ENCODE data around the gene CELF1. TPM values are rescaled to one million over a fixed set of nuclear protein-coding genes. Genes with fewer than 3 reads are reported as not detected.

The CELF1 gene
- total RNA-seq, 2 experiments from 2014 or later = 103 to 111 TPM

DNA sequence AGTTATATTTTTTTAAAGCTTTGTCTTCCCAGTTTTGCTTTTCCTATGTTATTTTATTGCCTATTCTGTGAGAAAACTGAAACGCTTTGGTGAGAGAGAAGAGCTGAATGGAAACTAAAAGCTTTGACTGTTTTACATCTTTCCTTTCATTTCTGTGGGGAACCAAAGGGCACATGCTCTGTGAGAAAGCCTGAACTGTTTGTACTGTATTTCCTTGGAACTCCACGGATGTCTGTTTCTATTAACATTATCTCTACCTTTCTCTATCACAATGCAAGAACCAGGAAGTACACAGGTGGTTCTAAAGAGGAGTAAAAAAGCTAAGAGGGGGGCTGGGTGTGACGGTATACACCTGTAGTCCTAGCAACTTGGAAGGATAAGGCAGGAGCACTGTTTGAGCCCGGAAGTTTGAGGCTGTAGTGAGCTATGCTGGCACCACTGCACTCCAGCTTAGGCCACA is 43.8 kb downstream of the CELF1 start:
- Histone ChIP-seq H3K4me3 (ENCODE audit: low read length) (no peak overlapping the region), H3K27ac (ENCODE audit: low read depth in 1 of 2, low read length in 2 of 2) (peak overlapping the region; percentile 9 to 29), H3K4me1 (ENCODE audit: insufficient read depth, low read length) (peaks cover 55% of the 10 kb centered on the region), H3K27me3 (ENCODE audit: control insufficient read depth in 1 of 2, insufficient read depth in 2 of 2, low read length in 2 of 2) (no peaks in the 10 kb centered on the region), H3K36me3 (ENCODE audit: insufficient read depth, low read length) (peaks cover 5% of the 10 kb centered on the region), H3K9me3 (ENCODE audit: control insufficient read depth in 1 of 2, insufficient read depth in 1 of 2, low read length in 2 of 2) (no peaks in the 10 kb centered on the region)
- intact Hi-C loops (cut with DNase I, micrococcal nuclease) = loop anchor here in 1 of 2 experiments (5.0 kb wide), 1 partner anchor 43 kb away; the partner anchor contains the start of gene CELF1
- ChIA-PET POLR2A (no interaction called here), CTCF (interaction anchor here (1.2 to 2.8 kb wide), 2 partner anchors 45 to 56 kb away, joined by 3 to 11 read pairs; partner anchors contain the start of genes CELF1 and PTPMT1)
- TF ChIP-seq, protein P1, sequence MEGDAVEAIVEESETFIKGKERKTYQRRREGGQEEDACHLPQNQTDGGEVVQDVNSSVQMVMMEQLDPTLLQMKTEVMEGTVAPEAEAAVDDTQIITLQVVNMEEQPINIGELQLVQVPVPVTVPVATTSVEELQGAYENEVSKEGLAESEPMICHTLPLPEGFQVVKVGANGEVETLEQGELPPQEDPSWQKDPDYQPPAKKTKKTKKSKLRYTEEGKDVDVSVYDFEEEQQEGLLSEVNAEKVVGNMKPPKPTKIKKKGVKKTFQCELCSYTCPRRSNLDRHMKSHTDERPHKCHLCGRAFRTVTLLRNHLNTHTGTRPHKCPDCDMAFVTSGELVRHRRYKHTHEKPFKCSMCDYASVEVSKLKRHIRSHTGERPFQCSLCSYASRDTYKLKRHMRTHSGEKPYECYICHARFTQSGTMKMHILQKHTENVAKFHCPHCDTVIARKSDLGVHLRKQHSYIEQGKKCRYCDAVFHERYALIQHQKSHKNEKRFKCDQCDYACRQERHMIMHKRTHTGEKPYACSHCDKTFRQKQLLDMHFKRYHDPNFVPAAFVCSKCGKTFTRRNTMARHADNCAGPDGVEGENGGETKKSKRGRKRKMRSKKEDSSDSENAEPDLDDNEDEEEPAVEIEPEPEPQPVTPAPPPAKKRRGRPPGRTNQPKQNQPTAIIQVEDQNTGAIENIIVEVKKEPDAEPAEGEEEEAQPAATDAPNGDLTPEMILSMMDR (IDR thresholded peaks at IDR 0.05) = no peak
- ATAC-seq (ENCODE audit: poor library complexity) = peak; percentile 64
- Mint-ChIP-seq H3K27ac (peak overlapping the region; percentile 78), H3K27me3 (no peaks in the 10 kb centered on the region), H3K9me3 (no peaks in the 10 kb centered on the region), H3K36me3 (ENCODE audit: low read depth) (peaks cover 21% of the 10 kb centered on the region), H3K4me1 (ENCODE audit: low read depth) (peaks cover 73% of the 10 kb centered on the region), H3K4me3 (peak overlapping the region; percentile 36)
- peak in 2 of 14 experiments; percentile 26 to 27 for DNase-seq

DNA sequence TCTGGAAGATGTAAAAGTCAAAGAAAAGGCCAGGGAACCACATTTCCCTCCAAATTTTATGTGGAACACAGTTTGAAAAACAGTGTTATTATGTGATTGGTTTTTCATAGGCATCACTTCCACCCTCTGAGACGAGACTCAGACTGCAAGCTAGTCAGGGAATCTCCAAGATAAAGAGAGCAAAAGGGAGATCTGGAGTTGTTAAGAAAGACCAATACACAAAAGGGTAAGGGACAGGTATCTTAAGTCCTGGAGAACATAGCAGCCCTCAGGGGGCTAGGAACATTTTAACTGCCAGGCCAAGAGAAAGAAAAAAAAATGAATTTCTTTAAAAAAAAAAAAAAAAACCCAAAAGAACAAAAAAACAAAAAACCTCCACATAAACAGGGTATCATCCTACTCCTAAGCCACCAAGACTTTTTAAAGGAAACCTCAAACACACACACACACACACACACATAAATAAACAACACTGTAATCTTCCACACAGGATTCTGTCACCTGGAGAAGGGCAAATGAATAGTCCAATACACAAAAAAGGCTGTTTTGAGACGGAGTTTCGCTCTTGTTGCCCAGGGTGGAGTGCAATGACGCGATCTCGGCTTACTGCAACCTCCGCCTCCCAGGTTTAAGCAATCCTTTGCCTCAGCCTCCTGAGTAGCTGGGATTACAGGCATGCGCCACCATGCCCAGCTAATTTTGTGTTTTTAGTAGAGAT is 44.5 kb downstream of the CELF1 start:
- Mint-ChIP-seq H3K4me1 (ENCODE audit: low read depth) (peaks cover 71% of the 10 kb centered on the region), H3K9me3 (no peaks in the 10 kb centered on the region), H3K27me3 (no peaks in the 10 kb centered on the region), H3K36me3 (ENCODE audit: low read depth) (peaks cover 26% of the 10 kb centered on the region), H3K4me3 (peak overlapping the region; percentile 2), H3K27ac (peak overlapping the region; percentile 78)
- TF ChIP-seq, protein P1 (IDR thresholded peaks at IDR 0.05) = no peak
- ATAC-seq (ENCODE audit: poor library complexity) = no peak
- Histone ChIP-seq H3K27me3 (ENCODE audit: control insufficient read depth in 1 of 2, insufficient read depth in 2 of 2, low read length in 2 of 2) (no peaks in the 10 kb centered on the region), H3K9me3 (ENCODE audit: control insufficient read depth in 1 of 2, insufficient read depth in 1 of 2, low read length in 2 of 2) (no peaks in the 10 kb centered on the region), H3K4me1 (ENCODE audit: insufficient read depth, low read length) (peaks cover 50% of the 10 kb centered on the region), H3K27ac (ENCODE audit: low read depth in 1 of 2, low read length in 2 of 2) (peak overlapping the region in 1 of 2 donors; percentile 4), H3K4me3 (ENCODE audit: low read length) (no peak overlapping the region), H3K36me3 (ENCODE audit: insufficient read depth, low read length) (peaks cover 5% of the 10 kb centered on the region)
- DNase-seq = no peak
- POLR2A ChIA-PET = no interaction called here
- CTCF ChIA-PET = interaction anchor here (1.2 to 2.8 kb wide), 2 partner anchors 45 to 57 kb away, joined by 3 to 11 read pairs; partner anchors contain the start of genes CELF1 and PTPMT1
- intact Hi-C loops (cut with DNase I, micrococcal nuclease) = loop anchor here in 1 of 2 experiments (5.0 kb wide), 1 partner anchor 44 kb away; the partner anchor contains the start of gene CELF1

DNA sequence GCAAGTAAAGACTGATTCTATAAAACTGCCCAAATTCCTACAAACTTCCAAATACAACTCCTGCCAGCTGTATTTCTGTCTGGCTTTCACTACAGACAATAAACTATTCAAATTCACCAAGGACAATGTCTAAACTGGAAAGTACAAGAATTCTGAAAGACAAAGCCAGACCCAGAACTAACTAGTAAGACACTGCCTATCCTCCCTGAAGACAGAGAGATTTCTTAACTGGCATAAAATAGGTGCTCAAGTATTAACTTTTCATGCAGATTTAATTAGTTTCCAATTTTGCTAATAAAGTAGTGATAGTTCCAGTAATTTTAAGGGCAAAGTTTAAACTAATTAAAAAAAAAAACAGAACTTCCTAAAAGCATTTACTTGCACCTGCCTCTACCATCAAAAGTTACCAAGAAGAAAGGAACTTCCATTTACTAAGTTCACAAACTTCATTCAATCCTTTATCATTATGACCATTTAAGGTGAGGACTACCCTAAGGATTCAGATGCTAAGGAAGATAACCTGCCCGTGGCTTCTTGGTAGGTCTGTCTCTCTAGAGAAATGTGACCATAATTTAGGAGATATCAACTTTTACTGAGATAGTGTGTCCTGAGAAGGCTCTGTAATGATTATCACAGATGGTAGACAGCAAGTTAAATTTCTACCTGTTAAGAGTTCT is 45.2 kb downstream of the CELF1 start:
- Histone ChIP-seq H3K27ac (ENCODE audit: low read depth in 1 of 2, low read length in 2 of 2) (peak overlapping the region in 1 of 2 donors; percentile 4), H3K27me3 (ENCODE audit: control insufficient read depth in 1 of 2, insufficient read depth in 2 of 2, low read length in 2 of 2) (no peaks in the 10 kb centered on the region), H3K36me3 (ENCODE audit: insufficient read depth, low read length) (peaks cover 5% of the 10 kb centered on the region), H3K4me1 (ENCODE audit: insufficient read depth, low read length) (peaks cover 46% of the 10 kb centered on the region), H3K4me3 (ENCODE audit: low read length) (no peak overlapping the region), H3K9me3 (ENCODE audit: control insufficient read depth in 1 of 2, insufficient read depth in 1 of 2, low read length in 2 of 2) (no peaks in the 10 kb centered on the region)
- no peaks in the 10 kb centered on the region for H3K27me3 Mint-ChIP-seq
- peaks cover 76% of the 10 kb centered on the region for H3K4me1 Mint-ChIP-seq (ENCODE audit: low read depth)
- intact Hi-C loops (cut with DNase I, micrococcal nuclease) = loop anchor here in 1 of 2 experiments (5.0 kb wide), 1 partner anchor 45 kb away; the partner anchor contains the start of gene CELF1
- peaks cover 31% of the 10 kb centered on the region for H3K36me3 Mint-ChIP-seq (ENCODE audit: low read depth)
- ATAC-seq (ENCODE audit: poor library complexity) = no peak
- ChIA-PET CTCF (interaction anchor here (0.7 kb wide), 1 partner anchor 47 kb away, joined by 3 read pairs; no protein-coding TSS in a partner anchor), POLR2A (interaction anchor here (0.7 to 0.9 kb wide), 2 partner anchors 45 to 273 kb away, joined by 3 to 4 read pairs; partner anchors contain the start of gene CELF1)
- H3K4me3 Mint-ChIP-seq = peak overlapping the region; percentile 2
- TF ChIP-seq, protein P1 (IDR thresholded peaks at IDR 0.05) = no peak
- no peaks in the 10 kb centered on the region for H3K9me3 Mint-ChIP-seq
- no peak for DNase-seq
- peak overlapping the region; percentile 78 for H3K27ac Mint-ChIP-seq
